ENCODE data around the gene AMT.

The AMT gene

GRCh38 chr3:49387721-49388120, 34.6 kb downstream of the AMT start:
- DNase-seq = no peak

- no peak for DNase-seq
Observed at GRCh38 chr3:49386056-49386756, 36.1 kb downstream of the AMT start.

GRCh38 chr3:49385617-49386016, 36.7 kb downstream of the AMT start:
- no peak for DNase-seq

- no peak for DNase-seq
Observed at GRCh38 chr3:49383387-49383786, 38.9 kb downstream of the AMT start.

- DNase-seq = peak; percentile 86
Observed at GRCh38 chr3:49378249-49378895, 43.9 kb downstream of the AMT start.

GRCh38 chr3:49377483-49377882, 44.8 kb downstream of the AMT start:
- peak; percentile 53 for DNase-seq

- no peak for DNase-seq
Observed at GRCh38 chr3:49371946-49372345, 50.3 kb downstream of the AMT start.

GRCh38 chr3:49370585-49371290, 51.5 kb downstream of the AMT start:
- no peak for DNase-seq

All from fibroblast of upper back skin (primary cell).